Retina (tissue), 1 donor: ENCODE results near the gene MACROD2.
"Not testable (repeated sequence)": the region's sequence is repeated elsewhere in the genome, so short reads cannot be mapped to it uniquely, and the experiment has no call there.

ENCODE experiments used
- DNase-seq: peaks from one replicate; pipeline ENCODE4 v3.0.0-alpha.2; 2016

MACROD2 gene

GRCh38 chr20:15336536-15336935 lies 1341.2 kb downstream of the MACROD2 start:
- no peak for DNase-seq

DNA sequence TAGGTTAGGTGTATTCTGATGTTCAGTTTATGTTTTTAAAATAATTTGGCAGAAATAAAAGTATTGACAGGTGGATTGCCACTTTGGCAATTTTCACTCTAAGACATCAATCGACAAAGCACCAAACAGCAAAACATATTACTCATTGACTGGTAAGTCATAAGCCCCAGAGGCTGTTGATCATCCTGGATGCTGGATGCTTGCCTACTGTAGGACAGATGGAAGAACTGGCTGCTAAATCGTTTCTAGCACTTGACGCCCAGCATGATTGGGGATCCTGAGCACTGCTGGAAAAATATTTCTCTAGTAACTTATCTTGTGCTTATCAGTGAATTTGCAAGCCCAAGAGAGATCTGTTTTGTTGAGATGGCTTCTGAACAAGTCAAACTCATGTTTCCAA lies 1343.9 kb downstream of the MACROD2 start:
- DNase-seq = no peak

GRCh38 chr20:15342991-15343523 lies 1347.7 kb downstream of the MACROD2 start:
- peak; percentile 17 for DNase-seq

GRCh38 chr20:15345287-15345686 lies 1350.0 kb downstream of the MACROD2 start:
- no peak for DNase-seq

GRCh38 chr20:15346657-15347280 lies 1351.5 kb downstream of the MACROD2 start:
- DNase-seq = no peak

GRCh38 chr20:15359056-15359455 lies 1363.7 kb downstream of the MACROD2 start:
- no peak for DNase-seq

GRCh38 chr20:15362849-15363248 lies 1367.5 kb downstream of the MACROD2 start:
- no peak for DNase-seq

GRCh38 chr20:15364781-15365180 lies 1369.5 kb downstream of the MACROD2 start:
- DNase-seq = no peak

DNA sequence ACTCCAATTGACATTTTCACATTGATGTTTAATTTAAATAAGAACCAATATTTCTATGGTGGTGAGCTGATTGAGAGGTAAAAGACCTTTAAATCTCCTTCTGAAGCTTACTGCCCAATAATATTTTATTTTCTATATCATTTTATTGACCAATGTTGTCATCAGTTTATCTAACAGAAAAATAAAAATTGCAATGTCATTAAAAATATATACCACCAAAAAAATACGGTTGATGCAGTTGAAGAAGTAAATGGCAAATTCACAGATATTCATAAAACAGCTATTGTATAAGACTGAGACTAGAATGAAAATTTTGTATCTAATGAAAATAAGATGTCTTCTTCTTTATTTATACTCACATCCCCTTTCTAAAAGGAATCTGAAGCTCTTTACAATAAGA lies 1375.1 kb downstream of the MACROD2 start:
- no peak for DNase-seq

DNA sequence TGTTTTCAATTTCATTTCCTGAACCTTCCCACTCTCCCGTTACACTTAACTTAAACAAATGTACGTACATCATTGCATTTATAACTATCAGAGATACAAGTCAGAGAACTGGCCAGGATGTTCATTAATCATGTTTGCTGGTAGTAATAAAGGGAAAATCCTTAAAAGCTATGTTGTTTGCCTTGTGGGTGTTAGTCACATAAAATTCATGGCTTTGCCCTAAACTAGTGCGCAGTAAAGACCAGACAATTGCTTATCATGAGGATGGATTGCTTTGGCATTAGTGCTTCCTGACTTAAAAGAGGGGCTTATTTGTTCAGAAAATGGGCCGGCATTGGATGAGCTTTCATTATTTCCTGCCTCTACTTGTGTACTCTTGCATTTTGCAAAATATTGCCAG lies 1379.4 kb downstream of the MACROD2 start:
- no peak for DNase-seq

DNA sequence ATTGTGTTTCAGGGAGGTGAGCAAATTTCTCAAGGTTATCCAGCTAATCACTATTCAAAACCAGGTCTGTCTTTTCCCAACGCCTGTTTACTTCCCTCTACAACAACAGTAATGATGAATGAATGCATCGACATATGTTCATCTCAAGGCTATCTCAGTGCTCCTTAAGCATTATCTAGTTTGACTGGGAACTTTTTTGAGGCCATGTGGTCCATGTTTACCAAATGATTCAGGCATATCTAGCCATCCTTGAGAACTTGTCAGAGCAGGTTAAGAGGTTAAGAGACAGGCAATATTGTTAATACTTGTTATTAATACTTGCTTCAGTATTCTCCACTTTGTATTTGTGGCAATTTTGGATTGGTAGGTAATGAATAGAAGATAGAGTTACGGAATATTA lies 1380.5 kb downstream of the MACROD2 start:
- no peak for DNase-seq

DNA sequence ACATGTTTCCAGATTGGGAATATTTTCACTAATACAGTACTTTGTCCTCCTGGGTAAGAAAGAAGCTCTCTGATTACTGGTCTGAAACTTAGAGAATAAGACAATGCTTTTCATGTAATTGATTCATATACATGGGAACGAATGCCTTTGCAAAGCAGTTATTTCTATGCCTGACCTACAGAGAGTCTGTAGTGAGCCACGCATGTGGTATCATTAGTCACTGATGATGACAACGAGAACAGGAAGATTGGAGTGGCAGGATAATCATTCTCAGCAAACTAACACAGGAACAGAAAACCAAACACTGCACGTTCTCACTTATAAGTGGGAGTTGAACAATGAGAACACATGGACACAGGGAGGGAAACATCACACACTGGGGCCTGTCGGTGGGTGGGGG lies 1382.3 kb downstream of the MACROD2 start:
- DNase-seq = not testable (repeated sequence)

DNA sequence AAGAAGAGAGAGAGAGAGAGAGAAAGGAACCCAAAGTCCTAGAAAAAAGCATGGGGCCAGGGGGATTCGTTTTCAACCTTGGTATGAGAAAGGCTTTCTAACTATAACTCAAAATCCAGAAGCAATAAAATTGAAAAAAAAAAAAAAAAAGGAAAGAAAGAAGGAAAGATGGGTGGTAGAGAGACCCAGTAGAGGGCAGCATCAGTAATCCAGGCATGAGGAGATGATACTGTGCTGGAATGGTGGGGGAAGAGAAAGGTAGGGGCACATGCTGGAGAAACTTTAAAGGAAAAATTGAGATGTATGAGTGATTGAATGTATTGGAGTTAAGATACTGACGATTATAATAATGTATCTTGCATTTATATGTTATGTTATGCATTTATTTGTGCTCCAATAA lies 1382.8 kb downstream of the MACROD2 start:
- no peak for DNase-seq

- no peak for DNase-seq
Measured at GRCh38 chr20:15379681-15380296, 1384.5 kb downstream of the MACROD2 start.

DNA sequence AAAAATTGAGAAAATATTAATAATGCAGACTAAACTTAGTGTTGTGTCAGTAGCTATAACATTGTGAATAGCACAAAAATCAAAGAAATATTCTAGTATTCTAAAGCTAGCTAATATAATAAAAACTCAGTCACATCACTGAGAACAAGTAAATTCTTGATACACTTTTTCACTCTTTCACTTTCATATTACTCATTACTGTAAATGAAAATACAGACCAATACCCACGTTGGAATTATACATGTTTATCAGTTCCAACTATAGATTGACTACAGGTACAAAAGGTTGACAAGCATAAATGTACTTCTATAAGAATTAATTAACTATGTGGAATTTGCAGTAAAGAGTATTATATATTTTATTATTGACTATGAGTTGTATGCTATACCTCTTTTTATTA lies 1385.5 kb downstream of the MACROD2 start:
- no peak for DNase-seq

DNA sequence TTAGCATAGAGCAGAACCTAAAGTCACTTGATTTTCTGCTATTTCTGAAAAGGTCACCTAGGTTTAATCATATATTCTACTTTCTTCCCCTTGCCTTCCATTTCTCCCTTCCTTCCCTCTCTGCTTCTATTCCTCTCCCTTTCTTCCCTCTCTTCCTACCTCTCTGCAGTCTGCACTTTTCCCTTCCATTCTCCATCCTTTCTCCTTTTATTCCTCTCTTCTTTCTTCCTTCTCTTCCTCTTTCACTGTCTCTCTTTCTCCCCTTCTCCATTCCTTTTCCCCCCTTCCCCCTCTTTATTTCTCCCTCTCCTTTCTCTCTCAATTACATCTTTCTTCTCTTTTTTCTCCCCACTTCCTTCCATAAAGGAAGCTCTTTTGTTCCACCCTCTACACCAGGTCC lies 1391.9 kb downstream of the MACROD2 start:
- DNase-seq = no peak

DNA sequence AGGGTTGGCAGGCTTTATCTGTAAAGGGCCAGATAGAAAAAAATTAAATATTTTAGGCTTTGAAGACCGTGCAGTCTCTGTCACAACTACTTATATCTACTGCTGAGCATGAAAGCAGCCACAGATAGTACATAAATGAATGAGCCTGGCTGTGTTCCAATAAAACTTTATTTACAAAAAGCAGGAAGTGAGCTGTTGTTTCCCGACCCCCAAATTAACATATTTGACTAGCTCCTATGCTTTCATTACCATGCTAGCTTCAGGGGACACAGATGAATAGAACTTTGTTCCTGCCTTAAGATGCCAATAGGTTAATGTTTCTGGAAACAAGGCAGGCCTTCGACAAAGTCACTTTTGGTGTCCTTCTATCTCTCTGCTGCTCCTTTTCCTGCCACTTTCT lies 1400.1 kb downstream of the MACROD2 start:
- DNase-seq = no peak

- DNase-seq = no peak
Measured at GRCh38 chr20:15396026-15396425, 1400.7 kb downstream of the MACROD2 start.

DNA sequence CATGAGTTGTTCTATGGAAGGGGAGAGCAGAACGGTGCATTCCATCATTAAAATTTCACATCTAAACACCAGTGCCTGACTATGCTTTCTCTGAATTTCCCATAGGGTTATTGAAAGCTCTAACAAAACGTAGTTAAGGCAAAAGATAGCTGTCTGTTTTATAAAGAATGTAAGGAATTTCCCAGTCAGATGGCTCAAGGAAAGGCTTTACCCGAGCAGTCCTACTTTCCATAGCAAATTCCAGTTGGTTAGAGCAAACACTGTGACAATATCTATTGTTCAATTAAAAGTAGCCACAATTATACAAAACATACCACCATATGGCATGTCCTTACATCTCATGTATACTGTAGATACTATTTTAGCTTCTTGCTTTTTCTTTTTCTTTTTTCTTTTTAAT lies 1401.6 kb downstream of the MACROD2 start:
- DNase-seq = no peak

DNA sequence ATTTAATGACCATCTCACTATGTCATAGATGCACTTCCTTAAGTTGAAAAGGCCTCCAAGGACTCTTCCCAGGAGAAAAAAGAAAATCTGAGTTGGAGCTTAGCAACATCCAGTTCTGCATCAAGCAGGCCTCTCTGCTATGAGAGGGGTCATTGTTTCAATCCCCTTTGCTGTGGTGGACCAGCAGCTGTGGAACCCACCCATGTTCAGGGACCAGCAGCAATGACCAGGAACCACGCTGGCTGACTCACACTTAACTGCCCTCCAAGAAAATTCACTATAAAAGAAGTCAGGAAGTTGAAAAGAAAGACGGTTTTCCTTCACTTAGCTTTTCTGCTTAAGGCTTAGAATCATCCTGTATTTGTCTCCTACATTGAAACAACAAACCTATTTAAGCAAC lies 1404.5 kb downstream of the MACROD2 start:
- no peak for DNase-seq

DNA sequence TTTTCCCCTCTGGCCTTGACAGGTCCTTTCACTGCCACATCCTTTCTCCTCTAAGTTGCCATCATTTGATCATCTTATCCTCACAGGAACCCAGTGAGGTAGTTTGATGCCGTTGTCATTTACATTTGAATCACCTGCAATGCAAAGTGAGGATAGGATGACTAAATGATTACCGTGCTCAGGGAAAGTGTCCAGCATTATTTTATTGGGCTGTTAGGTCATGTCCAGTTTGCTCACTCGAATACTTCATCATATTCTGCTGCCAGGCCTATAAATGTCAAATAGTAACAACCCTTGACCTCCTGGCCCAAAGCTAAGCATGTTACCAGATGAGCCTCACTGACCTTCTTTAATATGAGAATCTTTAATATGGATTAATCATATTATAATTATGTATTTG lies 1410.8 kb downstream of the MACROD2 start:
- DNase-seq = no peak

- no peak for DNase-seq
Measured at GRCh38 chr20:15411781-15412180, 1416.5 kb downstream of the MACROD2 start.

- no peak for DNase-seq
Measured at GRCh38 chr20:15415908-15416307, 1420.6 kb downstream of the MACROD2 start.

- no peak for DNase-seq
Measured at GRCh38 chr20:15419856-15420255, 1424.5 kb downstream of the MACROD2 start.

DNA sequence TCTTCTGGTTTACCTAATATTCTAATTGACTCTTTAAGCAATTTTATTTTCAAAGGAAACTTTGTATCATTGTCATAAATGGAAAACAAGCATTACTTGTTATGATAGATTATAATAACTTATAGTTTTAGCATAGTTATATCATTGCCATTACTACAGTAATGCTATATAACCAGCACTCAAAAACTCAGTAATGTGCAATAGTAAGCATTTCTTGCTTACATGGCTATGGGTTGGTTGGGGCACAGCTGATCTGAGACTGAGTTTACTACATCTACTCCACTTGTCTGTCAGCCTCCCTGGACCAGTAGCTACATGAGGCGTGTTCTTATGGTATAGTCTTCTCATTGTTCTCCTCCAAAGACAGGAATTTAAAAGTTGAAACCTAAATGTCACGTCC lies 1427.7 kb downstream of the MACROD2 start:
- no peak for DNase-seq
